Activated CD8-positive, alpha-beta memory T cell treated with anti-CD3 and anti-CD28 coated beads, Interleukin-2, amount 50 U/mL, for 1 hour (primary cell): ENCODE results near the gene ARHGEF16.

ENCODE experiments used
- DNase-seq: peaks from one replicate; pipeline ENCODE4 v3.0.0-alpha.2; 2020; ENCODE audit errors: extremely low read depth

Gene ARHGEF16

DNA sequence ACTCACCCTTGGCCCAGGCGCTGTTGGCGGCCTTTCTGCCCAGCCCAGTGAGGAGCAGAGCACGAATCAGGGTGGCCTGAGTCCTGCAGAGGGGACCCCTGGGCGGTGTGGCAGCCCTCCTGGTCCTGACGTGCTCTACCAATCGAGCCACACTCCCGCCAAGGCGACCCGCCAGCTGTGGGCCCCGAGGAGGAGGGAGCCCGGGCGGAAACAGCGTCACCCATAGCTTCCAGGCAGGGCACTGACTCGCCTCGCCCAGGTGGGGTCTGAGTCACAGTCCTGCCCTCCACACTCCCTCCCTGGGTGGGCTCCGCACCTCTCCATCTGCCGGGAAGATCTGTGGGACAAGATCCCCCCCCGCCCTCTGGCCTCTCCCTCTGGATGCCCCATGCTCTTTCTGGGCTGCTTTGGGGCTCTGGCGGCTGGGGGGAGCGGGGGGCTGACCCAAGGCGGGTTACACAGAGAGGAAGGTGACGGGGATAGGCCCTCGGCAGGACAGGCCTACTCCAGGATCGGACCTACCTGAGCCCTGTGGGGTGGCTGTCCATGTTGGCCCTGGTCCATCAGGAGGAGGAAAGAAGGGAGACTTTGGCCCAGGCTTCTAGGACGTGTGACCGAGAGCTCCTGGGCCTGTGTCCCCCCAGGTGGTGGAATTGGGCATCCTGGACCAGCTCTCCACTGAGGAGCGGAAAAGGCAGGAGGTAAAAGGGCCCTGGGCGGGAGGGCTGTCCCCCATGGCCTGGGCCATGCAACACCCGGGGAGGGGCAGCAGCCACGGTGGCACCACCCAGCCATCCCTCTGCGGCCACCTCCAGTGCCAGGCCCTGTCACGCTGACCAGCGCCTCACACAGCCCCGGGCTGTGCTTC lies 14.0 kb downstream of the ARHGEF16 start:
- no peak for DNase-seq

DNA sequence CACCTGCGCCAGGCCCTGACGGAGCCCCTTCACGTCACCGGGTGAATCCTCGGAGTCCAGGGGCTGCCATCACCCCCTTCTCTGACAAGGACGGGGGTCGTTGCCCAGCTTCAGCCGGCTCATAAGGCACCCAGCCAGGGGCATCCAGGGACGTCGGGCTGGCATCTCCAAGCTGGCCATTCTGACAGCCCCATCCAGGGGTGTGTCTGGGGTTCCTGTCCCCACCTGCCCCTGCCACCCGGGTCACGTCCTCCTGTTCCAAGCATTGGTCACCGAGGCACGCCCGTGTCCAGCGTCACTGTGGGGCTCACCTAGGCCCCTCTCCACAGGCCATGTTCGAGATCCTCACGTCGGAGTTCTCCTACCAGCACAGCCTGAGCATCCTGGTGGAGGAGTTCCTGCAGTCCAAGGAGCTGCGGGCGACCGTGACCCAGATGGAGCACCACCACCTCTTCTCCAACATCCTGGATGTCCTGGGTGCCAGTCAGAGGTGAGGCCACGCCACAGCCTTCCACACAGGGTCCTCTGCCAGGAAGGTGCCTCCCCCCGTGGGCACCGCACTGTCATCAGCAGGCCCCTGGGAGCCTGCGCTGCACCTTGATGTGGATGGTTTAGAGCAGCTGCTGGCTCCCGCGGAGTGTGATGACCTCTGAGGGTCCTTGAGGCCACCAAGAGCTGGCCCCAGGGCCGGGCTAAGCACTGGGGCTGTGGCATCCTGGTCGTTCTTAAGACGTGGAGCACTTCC lies 14.8 kb downstream of the ARHGEF16 start:
- DNase-seq, result no peak

DNA sequence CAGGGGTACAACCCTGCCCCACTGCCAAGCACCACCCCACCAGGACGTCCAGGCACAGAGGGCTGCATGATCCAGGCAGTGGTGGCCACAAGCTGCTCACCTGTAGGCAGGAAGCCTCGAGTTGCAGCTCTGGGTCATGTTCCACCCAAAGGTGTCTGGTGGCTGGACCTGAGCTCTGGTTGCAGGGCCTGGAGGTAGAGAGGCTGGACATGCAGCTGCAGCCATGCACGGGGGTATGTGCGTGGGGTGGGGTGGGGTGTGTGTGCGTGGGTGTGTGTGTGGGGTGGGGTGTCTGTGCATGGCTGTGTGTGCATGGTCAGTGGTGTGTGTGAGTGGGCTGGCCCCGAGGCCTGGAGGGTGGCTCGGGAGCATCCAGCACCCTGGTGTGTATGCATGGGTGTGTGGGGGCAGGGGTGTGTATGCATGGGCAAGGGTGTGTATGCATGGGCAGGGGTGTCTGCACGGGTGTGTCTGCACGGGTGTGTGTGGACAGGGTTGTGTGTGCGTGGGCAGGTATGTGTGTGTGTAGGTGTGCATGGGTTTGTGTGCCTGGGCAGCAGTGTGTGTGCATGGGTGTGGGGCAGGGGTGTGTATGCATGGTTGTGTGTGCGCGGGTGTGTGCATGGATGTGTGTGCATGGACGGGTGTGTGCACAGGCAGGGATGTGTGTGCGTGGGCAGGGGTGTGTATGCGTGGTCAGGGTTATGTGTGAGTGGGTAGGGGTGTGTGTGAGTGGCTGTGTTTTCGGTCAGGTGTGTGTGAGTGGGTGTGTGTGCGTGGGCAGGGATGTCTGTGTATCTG lies 15.6 kb downstream of the ARHGEF16 start:
- DNase-seq, result no peak

DNA sequence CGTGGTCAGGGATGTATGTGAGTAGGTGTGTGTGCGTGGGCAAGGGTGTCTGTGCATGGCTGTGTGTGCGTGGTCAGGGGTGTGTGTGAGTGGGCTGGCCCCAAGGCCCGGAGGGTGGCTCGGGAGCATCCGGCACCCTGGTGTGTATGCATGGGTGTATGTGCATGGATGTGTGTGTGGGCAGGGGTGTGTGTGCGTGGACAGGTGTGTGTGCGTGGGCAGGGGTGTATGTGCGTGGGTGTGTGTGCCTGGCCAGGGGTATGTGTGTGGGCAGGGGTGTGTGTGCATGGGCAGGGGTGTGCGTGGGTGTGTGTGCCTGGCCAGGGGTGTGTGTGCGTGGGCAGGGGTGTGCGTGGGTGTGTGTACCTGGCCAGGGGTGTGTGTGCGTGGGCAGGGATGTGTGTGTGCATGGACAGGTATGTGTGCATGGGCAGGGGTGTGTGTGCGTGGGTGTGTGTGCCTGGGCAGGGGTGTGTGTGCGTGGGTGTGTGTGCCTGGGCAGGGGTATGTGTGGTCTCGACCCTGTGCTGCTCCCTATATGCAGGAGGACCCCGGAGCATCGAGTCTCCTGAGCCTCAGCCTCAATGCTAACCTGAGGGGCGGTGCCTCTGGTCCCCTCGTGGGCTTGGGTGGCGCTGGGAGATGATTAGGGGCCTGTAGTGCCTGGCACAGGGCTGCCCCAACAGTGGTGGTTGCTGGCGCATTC lies 16.3 kb downstream of the ARHGEF16 start:
- DNase-seq, result no peak

DNA sequence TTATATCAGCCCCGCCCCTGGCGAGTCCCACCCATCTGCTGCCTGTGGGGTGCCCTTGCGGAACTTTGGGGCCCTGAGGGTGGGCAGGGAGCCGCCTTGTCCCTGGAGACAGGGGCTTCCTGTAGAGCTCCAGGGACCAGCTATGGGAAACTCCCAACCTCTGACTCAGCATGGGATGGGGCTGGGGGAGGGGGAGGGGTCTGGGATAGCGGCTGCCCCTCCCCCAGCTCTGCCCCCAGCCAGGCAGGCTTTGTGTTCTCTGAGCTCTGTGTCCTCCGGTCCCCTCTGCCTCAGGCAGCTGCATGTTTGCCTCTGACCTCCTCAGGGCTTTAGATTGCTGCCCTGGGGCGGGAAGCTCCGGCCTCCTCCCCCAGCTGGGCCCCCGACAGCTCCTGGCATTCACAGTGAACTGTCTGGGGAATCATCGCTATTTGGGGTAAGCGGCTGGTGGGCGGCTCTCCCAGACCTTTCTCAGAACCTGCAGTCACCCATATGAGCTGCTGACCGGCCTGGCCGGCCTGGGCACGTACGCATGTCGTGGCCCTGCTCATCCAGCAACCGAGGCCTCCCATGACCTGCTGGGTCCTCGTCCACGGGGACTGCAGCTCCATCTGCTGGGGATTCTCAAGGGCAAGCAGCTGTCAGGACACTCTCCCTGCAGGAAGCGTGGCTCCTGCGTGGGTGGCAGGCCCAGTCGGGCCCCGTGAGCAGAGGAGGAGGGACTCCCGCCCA lies 17.1 kb downstream of the ARHGEF16 start:
- no peak for DNase-seq

DNA sequence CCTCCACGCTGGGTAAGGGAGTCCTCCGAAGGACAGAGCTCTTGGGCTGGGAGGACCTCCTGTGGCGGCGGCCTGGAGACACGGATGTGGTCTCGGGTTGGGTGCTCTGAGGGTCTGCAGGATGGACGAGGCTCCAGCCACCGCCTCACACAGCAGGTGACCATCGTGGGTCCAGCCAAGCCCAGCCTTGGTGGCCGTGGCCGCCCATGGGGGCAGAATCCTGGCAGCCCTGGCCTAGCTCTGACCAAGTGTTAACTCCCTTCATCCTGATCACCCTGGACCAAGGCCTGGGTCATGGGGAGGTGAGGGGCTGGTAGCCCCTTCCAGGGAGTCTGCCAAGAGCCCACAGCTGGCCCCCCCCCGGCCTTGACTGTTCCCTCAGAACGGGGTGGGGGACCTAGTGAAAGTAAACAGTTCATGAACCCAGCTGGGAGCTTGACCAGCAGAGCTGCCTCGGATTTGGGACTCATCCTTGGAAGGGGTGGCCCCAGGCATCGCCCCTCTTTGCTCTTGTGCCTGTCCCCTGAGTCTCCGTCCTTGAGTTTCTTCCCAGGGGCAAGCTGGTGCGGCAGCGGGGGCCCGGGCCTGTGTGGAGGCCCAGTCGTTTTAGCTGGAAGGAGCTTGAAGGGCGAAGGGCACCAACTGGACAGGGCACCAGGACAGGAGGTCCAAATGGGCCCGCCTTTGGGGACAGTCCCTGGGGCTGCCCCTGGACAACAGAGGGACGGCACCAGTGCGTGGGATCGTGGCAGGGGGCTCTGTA lies 17.8 kb downstream of the ARHGEF16 start:
- DNase-seq, result no peak

DNA sequence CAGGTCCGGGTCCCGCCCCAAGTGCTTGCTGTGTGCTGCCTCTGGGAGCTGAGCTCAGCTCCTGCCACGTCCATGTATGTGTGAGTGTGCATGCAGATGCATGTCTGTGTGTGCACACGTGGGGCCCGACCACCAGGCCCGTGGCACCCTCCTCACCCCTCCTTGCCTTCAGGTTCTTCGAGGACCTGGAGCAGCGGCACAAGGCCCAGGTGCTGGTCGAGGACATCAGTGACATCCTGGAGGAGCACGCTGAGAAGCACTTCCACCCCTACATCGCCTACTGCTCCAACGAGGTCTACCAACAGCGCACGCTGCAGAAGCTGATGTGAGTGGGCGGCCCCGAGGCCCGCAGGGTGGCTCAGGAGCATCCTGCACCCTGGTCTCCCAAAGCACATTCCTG lies 18.4 kb downstream of the ARHGEF16 start:
- DNase-seq, result no peak

DNA sequence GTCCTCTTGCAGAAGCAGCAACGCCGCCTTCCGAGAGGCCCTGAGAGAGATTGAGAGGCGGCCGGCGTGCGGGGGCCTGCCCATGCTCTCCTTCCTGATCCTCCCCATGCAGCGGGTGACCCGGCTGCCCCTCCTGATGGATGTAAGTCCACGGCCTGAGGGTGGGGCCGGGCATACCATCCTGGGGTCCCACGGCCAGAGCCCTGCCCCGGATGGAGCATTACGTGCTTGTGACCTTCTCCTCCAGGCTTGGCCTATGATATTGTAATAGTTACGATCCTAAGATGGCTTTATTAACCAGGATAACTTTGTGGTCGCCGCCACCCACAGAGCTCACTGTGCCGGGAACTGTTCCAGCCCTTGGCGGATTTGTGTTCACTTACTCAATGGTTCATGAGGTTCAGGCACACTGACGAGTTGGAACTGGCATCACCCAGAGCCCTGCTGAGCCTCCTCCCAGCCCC lies 18.9 kb downstream of the ARHGEF16 start:
- no peak for DNase-seq

DNA sequence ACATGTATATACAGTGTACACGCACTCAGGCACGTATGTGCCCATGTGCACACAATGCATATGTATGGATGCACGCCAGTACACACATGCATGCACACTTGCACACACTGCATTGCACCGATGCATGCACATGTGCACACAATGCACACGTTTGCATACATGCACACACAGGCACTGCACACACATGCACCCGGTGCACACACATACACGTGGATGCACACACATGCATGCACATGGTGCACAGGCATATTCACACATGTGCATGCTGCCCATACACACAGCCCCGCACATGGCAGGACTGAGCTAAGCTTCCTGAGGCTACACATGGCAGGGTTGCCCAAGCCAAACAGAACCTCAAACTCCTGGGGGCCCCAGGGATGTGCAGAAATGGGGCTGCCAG lies 19.6 kb downstream of the ARHGEF16 start:
- no peak for DNase-seq

DNA sequence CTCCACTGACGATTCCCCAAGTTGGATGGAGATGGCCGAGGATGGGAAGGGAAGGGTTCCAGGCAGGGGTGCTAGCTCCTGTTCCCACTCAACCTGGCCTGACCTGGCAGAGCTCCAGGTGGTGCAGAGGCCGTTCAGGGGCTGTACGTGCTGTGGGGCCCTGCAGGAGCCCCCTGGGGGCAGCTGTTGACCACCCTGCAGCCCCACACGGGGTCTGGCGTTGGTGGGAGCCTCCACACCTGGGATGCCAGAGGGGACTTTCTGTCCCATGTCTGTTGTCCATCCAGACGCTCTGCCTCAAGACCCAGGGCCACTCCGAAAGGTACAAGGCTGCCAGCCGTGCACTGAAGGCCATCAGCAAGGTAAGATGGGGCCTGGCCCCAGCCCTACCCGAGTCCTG lies 20.0 kb downstream of the ARHGEF16 start:
- no peak for DNase-seq

DNA sequence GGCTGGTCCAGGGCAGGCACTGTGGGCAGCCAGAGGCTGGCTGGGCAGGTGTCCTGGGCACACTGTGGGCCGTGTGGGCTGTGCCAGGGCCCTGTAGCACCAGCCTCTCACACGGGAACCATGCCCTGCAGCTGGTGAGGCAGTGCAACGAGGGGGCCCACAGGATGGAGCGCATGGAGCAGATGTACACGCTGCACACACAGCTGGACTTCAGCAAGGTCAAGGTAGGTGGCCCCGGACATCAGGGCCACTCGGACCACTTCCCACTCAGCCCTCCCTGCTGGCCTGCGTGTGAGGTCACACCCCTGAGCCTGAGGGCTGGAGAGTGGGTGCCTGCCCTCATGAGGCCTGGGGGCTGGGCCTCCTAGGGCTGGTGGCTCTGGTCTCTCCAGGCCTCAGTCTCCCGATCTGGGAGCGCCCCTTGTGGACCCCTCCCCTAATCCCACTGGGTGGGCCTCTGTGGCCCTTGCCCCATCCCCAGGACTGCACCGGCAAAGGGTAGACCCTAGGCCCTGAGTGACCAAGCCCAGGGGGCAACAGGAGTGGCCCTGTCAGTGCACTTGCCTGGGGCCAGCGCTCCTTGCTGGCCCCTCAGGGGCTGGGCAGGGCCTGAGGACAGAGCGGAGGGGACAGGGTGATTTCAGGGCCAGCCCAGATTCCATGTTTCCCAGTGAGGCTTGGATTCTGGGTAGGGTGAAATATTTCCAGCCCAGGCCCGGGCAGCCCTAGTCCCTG lies 21.5 kb downstream of the ARHGEF16 start:
- DNase-seq, result no peak

DNA sequence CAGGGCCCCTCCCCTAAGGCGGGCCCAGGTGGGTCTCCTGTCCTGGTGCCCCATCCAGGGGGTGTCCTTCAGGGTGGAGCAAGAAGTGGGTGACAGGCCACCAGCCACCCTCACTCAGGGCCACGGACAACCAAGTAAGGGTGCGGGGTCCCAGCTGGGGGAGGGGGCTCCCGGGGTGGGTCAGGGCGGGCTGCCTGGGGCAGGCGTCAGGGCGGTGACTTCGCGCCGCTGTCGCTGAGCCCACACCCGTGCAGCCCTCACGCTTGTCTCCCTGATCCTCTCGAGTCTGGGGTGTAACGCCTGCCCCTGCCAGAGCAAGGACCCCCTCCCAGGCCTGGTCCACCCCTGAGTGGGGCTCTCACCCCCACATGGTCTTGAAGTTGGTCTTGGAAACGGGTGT lies 22.2 kb downstream of the ARHGEF16 start:
- no peak for DNase-seq

DNA sequence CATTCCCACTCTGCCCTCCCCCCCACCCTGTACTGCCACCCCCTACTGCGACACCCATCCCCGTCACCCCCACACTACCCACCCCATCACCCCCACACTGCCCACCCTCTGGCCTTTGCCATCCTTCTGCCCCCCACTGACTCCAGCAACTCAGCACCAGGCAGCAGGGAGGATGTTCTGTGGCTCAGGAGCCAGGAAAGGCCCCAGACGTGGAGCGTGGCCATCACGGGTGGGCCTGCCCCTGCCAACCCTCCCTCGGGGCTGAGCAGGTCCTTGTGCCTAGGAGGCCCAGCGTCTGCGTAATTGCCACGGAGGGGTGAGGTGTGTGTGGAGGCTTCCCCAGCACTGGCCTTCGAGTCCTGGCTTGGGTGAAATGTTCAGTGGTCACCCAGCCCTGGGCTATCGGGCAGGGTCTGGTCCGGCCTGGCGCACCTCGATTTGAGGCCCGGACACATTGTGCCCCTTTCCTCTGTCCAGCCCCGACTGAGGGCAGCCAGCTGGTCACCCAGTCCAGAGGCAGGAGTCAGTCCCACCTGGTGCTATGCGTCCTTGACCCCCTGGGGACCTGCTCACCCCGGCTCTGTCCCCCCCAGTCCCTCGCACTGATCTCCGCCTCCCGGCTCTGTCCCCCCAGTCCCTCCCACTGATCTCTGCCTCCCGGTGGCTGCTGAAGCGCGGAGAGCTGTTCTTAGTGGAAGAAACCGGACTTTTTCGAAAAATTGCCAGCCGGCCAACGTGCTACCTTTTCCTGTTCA lies 23.0 kb downstream of the ARHGEF16 start:
- no peak for DNase-seq

DNA sequence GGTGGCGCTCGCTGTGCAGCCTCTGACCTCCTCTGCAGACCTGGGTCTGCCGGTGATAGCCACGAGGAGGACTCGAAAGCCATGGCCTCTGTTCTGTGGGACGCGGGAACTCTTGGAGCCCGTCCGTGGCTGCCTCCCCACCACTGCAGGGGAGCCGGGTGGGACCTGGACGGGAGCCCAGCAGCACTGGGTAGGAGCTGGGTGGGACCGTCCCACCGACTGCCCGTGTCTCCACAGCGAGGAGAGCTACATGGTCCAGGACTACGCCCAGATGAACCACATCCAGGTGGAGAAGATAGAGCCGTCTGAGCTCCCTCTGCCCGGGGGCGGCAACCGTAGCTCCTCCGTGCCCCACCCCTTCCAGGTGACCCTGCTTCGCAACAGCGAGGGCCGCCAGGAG lies 23.7 kb downstream of the ARHGEF16 start:
- DNase-seq, result no peak

DNA sequence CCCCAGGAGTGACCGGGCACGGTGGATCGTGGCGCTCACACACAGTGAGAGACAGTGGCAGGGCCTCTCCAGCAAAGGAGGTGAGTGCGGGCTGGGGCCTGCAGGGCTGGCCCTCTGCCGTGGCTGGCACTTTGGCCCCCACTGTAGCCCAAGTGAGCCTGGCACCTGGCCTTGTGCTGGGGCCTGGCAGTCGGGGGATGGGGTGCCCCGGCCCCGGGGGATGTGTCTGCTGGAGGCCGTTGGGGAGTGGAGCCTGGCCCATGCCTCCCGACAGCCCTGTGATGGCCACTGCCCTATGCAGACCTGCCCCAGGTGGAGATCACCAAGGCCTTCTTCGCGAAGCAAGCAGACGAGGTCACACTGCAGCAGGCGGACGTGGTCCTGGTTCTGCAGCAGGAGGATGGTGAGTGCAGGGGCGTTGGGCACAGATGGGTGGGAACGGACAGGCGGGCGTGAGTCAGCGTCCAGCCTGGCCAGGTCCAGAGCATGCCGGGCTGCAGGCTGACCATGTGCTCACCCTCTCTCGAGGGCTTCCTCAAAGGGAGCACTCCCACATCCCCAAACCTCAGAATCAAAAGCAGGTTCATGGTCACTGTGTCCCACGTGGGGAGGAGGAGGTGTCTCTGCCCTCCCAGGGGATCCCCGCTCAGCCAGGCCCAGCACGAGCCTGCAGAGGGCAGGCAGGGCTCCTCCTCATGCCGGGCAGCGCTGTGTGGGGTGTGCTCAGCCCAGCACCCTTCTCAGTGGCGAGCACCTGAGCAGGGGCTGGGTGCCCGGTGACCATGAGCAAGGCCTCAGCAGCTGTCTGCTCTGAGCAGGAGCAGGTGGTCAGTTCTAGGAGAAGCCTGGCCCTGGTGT lies 25.3 kb downstream of the ARHGEF16 start:
- no peak for DNase-seq

DNA sequence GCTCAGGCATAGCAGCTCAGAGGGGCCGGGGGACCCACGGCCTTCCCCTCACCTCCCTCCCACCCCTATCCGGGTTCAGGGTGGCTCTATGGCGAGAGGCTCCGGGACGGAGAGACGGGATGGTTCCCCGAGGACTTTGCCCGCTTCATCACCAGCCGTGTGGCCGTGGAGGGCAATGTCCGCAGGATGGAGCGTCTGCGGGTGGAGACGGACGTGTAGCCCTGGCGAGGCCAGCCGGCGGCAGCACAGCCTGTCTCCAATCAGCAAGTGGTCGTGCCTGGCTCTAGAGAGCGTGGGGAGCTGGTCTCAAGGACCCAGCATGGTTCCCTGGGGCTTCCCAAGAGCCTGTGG lies 25.9 kb downstream of the ARHGEF16 start:
- DNase-seq, result no peak

DNA sequence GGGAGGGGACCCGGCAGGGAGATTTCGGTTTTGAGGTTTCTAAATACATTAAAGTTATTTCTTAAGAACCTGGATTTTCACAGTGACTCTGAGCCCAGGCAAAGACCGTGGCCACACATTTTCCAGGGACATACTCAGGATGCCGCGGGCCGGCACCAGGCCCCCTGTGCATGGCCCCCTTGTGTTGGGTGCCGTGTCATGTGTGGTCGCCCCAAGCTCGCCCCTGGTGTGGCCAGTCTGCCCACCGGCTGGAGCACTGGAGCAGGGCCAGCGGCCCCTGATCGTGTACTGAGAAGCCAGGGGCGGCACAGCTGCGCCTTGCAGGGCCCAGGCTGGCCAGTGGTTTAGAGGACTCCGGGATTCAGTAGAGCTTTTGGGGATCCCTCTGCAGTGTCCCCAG lies 26.6 kb downstream of the ARHGEF16 start:
- no peak for DNase-seq

DNA sequence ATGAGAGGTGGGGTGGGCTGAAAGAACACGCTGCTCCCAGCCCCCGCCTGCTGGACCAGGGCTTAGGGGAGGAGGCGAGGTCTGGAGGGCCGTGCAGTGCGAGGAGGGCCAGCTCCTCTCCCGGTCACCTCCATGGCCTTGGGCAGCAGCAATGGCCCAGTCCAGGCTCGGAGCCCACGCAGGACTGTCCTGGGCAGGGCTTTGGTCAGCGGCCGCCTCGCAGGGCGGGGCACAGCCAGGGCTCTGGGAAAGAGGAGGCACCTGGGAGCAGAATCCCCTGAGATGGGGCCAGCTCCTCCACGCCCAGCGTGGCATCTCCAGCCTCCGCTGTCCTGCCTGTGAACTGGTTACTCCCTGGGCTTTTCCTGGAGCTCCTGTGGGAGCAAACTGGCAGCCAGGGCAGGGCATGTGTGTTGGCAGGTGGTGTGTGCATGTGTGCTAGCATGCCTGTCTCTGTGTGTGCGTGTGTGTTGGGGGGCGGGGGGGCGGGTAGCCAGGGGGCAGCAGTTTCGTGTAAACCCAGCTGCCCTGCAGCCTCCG lies 27.4 kb downstream of the ARHGEF16 start:
- no peak for DNase-seq
